HepG2 (cell line): Measurements from ENCODE around the gene C19orf44. TPM values are rescaled to one million over a fixed set of nuclear protein-coding genes. Genes with fewer than 3 reads are reported as not detected.

Source experiments
- ATAC-seq: fragments of 200-7000 bp; cut with Tn5 transposase; 3 replicates; pipeline ENCODE4 v1.9.1; 2020; ENCODE audit warnings: mild to moderate bottlenecking, moderate library complexity
- BruUV-seq: library from RNA; stranded (reverse); fragments of 400-500 nt; replicated peaks from 2 replicates; lab custom pipeline; 2021; lab: Mats Ljungman, UMichigan
- CTCF ChIA-PET: fragments of 300-600 bp; formaldehyde crosslinking; extraction: SDS; loops from one replicate; lab custom pipeline; 2021; ENCODE audit warnings: low total read pairs, inconsistent platforms, low intra/inter-chr PET ratio; lab: Yijun Ruan, JAX
- POLR2A ChIA-PET: fragments of 350-600 bp; sonication (Branson Sonifier 250); formaldehyde crosslinking; loops from one replicate; lab custom pipeline; 2020; ENCODE audit warnings: antibody characterized with exemption, inconsistent platforms; lab: Yijun Ruan, JAX
- DNase-seq: peaks from one replicate; pipeline ENCODE4 v3.0.0-alpha.2; 2015; ENCODE audit warnings: low spot score
- FAIRE-seq: peaks from 3 replicates; lab custom pipeline; 2011; peaks lifted over from hg19 to GRCh38; lab: Jason Lieb, UNC
- H2AFZ ChIP-seq: one replicate; pipeline ENCODE4 v1.6.1; 2011; ENCODE audit warnings: low read length, inconsistent platforms
- H3K27ac ChIP-seq: fragments of 300-600 bp; 3 replicates; pipeline ENCODE4 v1.8.0; 2011; ENCODE audit warnings: mixed run types, mild to moderate bottlenecking, mixed read lengths, low read length, inconsistent platforms; ENCODE audit not compliant: insufficient read depth; ENCODE audit errors: extremely low read length
- H3K27me3 ChIP-seq, 2 experiments: fragments of 200-600 bp in 1 of 2; 2 replicates in 1 of 2; 3 replicates in 1 of 2; pipeline versions ENCODE4 v1.6.0 to v1.8.0; 2011; ENCODE audit warnings: low read length in 2 of 2, mild to moderate bottlenecking in 2 of 2, moderate library complexity in 2 of 2, inconsistent platforms in 1 of 2; ENCODE audit not compliant: insufficient read depth in 2 of 2, control insufficient read depth in 1 of 2
- H3K36me3 ChIP-seq, 2 experiments: fragments of 200-600 bp in 1 of 2; replicated peaks in 1 of 2; 2 replicates in 1 of 2; 3 replicates in 1 of 2; pipeline versions ENCODE4 v1.5.1 to v1.8.0; 2011; ENCODE audit warnings: low read length in 2 of 2, inconsistent platforms in 1 of 2; ENCODE audit not compliant: insufficient read depth in 2 of 2, control insufficient read depth in 1 of 2
- H3K4me1 ChIP-seq: 2 replicates; pipeline ENCODE4 v1.5.1; 2012; ENCODE audit warnings: low read length, inconsistent platforms; ENCODE audit not compliant: insufficient read depth
- H3K4me2 ChIP-seq: 2 replicates; pipeline ENCODE4 v1.6.0; 2011; ENCODE audit warnings: low read depth, low read length, inconsistent platforms
- H3K4me3 ChIP-seq, 3 experiments: fragments of 200-600 bp in 1 of 3; sonication (generic), shearing (Covaris generic) in 1 of 3; replicated peaks in 1 of 3; 2 replicates each; pipeline ENCODE4 v1.5.1; 2011 to 2016; ENCODE audit warnings: low read length in 3 of 3, inconsistent platforms in 2 of 3, low read depth in 2 of 3, mild to moderate bottlenecking in 2 of 3, control low read depth in 1 of 3, mixed read lengths in 1 of 3; ENCODE audit not compliant: insufficient read depth in 1 of 3
- H3K79me2 ChIP-seq: one replicate; pipeline ENCODE4 v1.6.1; 2011; ENCODE audit warnings: low read length, inconsistent platforms; ENCODE audit not compliant: insufficient read depth
- H3K9ac ChIP-seq: 2 replicates; pipeline ENCODE4 v1.6.0; 2011; ENCODE audit warnings: mild to moderate bottlenecking, low read depth, low read length, inconsistent platforms; ENCODE audit not compliant: insufficient read depth
- H3K9me3 ChIP-seq: 2 replicates; pipeline ENCODE4 v1.5.1; 2012; ENCODE audit warnings: mild to moderate bottlenecking, low read length
- H4K20me1 ChIP-seq: 2 replicates; pipeline ENCODE4 v1.6.0; 2011; ENCODE audit warnings: inconsistent platforms, mild to moderate bottlenecking, low read length, moderate library complexity; ENCODE audit not compliant: insufficient read depth
- NR2F2 ChIP-seq: IDR thresholded peaks from 2 replicates; pipeline ENCODE4 v1.6.1; 2012; ENCODE audit warnings: low read depth, inconsistent platforms, borderline replicate concordance
- RBFOX2 ChIP-seq: fragments of 200-400 bp; formaldehyde crosslinking; IDR thresholded peaks from 2 replicates; pipeline ENCODE4 v1.6.1; 2017; ENCODE audit warnings: low read depth, mild to moderate bottlenecking, low read length
- ZNF331 ChIP-seq: sonication (generic); formaldehyde crosslinking; IDR thresholded peaks from 2 replicates; pipeline ENCODE4 v1.4.0; 2020; ENCODE audit warnings: missing genetic modification reagents
- WGBS: methylation state at CpG from one replicate; pipeline ENCODE4 v1.1.6; 2017; ENCODE audit warnings: low lambda C conversion rate; 5-methylcytosine and 5-hydroxymethylcytosine counted together
- in situ Hi-C: cut with HindIII; loops from 2 replicates; pipeline ENCODE4 v1.10.0; 2017; ENCODE audit warnings: low pct_unique_long_range_greater_than_20kb; ENCODE audit not compliant: extremely low pct_ligation_motif_present
- intact Hi-C: fragments of 100-400 bp; cut with micrococcal nuclease; formaldehyde crosslinking; loops from one replicate; pipeline ENCODE4 v1.10.0; 2022; ENCODE audit not compliant: unreplicated experiment
- polyA plus RNA-seq, 8 experiments: library from polyadenylated mRNA; depleted of rRNA in 3 of 8; stranded (reverse) in 7 of 8; unstranded in 1 of 8; fragments of >200 nt; fragmentation: Illumina TruSeq in 4 of 8; extraction: Trizol in 4 of 8; gene quantifications; 2 replicates each; pipeline versions ENCODE4 v1.2.1 to v1.2.3, GENCODE V29; 2011 to 2016; ENCODE audit warnings: low read depth in 4 of 8, missing spikeins in 1 of 8, mixed read lengths in 1 of 8; ENCODE audit not compliant: insufficient read depth in 1 of 8
- total RNA-seq, 5 experiments: library from RNA; depleted of rRNA; stranded (reverse); fragments of >200 nt; fragmentation: Illumina TruSeq; extraction: Trizol; gene quantifications; 2 replicates each; pipeline ENCODE4 v1.2.3, GENCODE V29; 2016; ENCODE audit warnings: low read depth in 1 of 5

C19orf44 gene
- total and polyA plus RNA-seq, 2 of the 13 experiments (the other 11 are each of a cell fraction or from before 2014, with no cell fraction given) = 3.2 to 4.3 TPM

GRCh38 chr19:16524991-16525734 lies 29.0 kb downstream of the C19orf44 start:
- no TSS peak for BruUV-seq
- FAIRE-seq = no peak
- H4K20me1 ChIP-seq = no peaks in the 10 kb centered on the region
- no peak for ATAC-seq
- H3K4me3 ChIP-seq = no peak overlapping the region
- CTCF ChIA-PET = no interaction called here
- no peak overlapping the region for H3K9ac ChIP-seq
- no peaks in the 10 kb centered on the region for H3K4me1 ChIP-seq
- no peaks in the 10 kb centered on the region for H3K27me3 ChIP-seq
- H3K79me2 ChIP-seq = no peaks in the 10 kb centered on the region
- H3K9me3 ChIP-seq = no peaks in the 10 kb centered on the region
- 96% methylated on average over 26 of the region's 54 CpGs for WGBS
- intact Hi-C loops (no loop called here), in situ Hi-C loops (no loop called here)
- no peak for DNase-seq
- TF ChIP-seq RBFOX2 (peak; percentile 52; the same call in 1 of the 2 replicates), ZNF331 (CRISPR knock-in tag) (no peak)
- no peak overlapping the region for H2AFZ ChIP-seq
- H3K36me3 ChIP-seq = peaks cover 41 to 91% of the 10 kb centered on the region in 2 experiments
- H3K4me2 ChIP-seq = no peak overlapping the region
- POLR2A ChIA-PET = no interaction called here
- no peak overlapping the region for H3K27ac ChIP-seq

GRCh38 chr19:16525751-16526481 lies 29.7 kb downstream of the C19orf44 start:
- no TSS peak for BruUV-seq
- no peak for ATAC-seq
- ChIA-PET POLR2A (no interaction called here), CTCF (no interaction called here)
- Histone ChIP-seq H2AFZ (no peak overlapping the region), H3K36me3 (peaks cover 43 to 91% of the 10 kb centered on the region in 2 experiments), H3K79me2 (no peaks in the 10 kb centered on the region), H3K9ac (no peak overlapping the region), H3K9me3 (no peaks in the 10 kb centered on the region), H3K4me2 (no peak overlapping the region), H3K27me3 (no peaks in the 10 kb centered on the region), H3K27ac (no peak overlapping the region), H3K4me1 (no peaks in the 10 kb centered on the region), H4K20me1 (no peaks in the 10 kb centered on the region), H3K4me3 (no peak overlapping the region)
- WGBS = 100% methylated on average over 21 of the region's 29 CpGs
- intact Hi-C loops = no loop called here
- TF ChIP-seq RBFOX2 (peak; percentile 43; the same call in 1 of the 2 replicates), NR2F2 (no peak)
- DNase-seq = no peak
- FAIRE-seq = no peak
- in situ Hi-C loops = no loop called here
